ENCODE measurements around the gene KCNAB1.

The KCNAB1 gene

DNA sequence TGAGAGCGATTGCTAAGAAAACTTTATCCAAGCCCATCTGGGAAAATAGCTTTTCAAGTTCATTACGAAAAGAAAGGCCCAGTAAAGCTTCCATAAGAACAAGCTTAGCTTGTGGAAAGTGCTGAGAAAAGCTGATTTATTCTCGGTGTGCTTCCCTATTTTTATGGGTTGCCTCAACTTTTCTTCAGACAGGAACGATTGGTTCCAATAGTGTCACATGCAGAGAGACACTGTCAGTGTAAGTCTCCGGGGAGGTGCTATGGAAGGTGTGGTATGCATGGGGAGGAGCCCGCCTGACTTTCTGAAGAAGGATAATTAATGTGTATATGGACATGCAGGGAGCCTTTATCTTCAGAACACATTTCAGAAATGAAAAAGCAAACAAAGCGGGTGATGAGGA, 257.3 kb downstream of the KCNAB1 start:
- no peak for DNase-seq

DNA sequence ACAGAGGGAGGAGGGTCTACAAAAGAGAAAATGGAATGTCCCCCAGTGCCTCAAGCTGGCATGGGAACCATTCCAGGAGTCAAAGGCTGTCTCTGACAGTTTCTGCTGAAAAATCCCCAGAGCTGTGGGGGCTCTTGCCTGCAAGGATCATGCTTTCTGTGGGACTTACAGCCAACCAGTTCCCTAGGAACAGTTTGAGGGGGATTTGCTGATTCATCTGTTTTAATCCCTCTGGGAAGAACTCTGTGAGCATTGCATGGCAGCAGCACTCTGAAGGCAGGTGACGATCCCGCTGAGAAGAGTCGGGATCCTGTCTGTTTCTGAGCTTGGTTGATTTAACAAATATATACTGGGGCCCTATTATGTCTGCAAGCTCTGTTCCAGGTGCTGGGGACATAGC, 258.5 kb downstream of the KCNAB1 start:
- DNase-seq, result no peak

DNA sequence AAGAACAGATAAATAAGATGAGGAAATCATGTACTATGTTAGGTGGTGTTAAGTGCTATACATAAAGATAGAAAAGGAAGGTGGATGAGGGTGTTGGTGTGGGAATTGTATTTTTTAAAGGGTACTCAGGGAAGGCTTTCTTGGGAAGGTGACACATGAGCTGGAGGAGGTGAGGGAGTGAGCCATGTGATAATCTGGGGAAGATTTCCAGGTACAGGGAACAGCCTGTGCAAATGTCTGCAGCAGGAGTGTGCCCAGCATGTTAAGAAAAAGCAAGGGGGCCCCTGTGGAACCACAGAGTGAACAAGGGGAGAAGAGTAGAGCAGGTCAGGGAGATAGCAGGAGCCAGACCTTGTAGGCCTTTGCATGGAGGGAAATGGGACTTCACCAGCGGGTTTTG, 258.9 kb downstream of the KCNAB1 start:
- DNase-seq, result no peak

DNA sequence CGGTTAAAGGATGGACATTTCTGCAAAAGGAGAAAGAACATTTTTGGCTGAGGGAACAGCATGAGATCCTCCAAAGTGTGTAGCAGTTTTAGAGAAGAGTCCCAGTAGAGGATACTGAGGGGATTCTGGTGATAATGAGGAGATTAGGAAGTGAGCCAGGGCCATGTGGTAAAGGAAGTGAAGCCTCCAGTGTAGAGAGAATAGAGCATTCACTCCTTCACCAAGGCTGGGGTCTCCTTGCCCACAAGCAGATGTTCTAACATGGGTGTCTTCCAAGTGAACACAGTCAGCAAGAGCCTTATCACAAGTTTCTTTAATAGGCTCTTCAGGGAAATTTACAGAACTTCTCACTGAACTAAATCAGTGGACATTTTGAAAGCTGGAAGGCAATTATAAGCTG, 260.9 kb downstream of the KCNAB1 start:
- DNase-seq, result no peak

DNA sequence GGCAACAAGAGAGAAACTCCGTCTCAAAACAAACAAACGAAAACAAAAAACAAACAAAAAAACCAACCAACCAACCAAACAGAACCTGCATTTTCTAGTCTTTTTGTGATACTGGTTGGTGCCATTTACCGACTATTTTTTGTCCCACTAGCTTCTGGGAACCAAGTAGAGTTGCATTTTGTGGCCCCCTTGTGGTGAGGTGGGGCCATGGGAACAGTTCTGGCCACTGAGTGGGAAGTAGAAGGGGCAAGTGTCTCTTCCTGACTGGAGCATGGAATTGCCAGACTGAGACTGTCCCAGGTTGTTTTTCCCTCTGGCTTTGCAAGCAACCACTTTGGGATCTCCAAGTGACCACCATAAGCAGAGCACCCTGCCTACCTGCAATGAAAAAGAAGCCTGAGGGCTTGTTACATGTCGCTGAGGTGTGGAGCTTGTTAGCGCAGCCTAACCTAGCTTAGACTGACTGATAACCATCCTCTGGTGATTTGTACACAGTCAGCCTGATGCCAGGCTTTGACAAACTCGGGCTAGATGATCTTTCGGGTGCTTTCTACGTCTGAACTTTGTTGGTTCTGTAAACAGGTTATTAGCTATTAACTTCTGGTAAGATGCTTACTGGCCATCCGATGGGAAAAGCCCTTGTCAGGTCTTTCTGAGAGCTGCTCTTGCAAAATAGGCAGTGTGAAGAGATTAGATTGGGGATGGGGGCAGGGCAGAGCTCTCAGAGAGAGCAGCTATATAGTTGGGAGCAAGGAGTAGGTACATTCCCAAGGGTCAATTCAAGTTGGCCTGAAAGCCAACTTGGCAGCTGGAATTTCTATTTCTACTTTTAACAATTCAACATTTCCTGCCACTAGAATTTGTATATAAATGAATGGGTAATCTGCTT, 262.3 kb downstream of the KCNAB1 start:
- DNase-seq, result no peak

DNA sequence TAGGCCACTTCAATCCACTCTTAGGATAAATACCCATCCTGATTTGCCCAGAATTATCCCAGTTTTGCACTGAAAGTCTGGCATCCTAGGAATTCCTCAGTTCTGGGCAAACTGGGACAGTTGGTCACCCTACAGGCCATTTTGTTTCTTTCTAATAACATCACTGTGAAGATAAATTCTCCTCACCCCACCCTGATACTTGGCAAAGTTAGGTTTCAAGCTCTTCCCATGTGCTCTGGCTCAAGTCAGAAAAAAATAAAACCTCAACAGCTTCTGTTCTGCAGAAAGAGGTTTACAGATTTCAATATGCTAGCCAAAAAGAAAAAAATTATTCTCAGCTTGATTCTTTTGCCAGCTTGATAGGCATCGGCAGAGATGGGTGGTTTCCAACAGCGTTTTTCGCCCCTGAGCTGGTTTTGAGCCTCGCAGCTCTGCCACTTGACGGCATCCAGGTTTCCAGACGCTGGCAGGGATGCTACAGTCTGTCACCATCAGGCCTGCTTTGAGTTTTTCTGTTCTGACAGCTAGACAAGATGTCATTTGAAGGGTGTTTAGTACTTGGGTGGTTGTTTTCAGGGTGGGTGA, 263.2 kb downstream of the KCNAB1 start:
- peak; percentile 90 for DNase-seq

DNA sequence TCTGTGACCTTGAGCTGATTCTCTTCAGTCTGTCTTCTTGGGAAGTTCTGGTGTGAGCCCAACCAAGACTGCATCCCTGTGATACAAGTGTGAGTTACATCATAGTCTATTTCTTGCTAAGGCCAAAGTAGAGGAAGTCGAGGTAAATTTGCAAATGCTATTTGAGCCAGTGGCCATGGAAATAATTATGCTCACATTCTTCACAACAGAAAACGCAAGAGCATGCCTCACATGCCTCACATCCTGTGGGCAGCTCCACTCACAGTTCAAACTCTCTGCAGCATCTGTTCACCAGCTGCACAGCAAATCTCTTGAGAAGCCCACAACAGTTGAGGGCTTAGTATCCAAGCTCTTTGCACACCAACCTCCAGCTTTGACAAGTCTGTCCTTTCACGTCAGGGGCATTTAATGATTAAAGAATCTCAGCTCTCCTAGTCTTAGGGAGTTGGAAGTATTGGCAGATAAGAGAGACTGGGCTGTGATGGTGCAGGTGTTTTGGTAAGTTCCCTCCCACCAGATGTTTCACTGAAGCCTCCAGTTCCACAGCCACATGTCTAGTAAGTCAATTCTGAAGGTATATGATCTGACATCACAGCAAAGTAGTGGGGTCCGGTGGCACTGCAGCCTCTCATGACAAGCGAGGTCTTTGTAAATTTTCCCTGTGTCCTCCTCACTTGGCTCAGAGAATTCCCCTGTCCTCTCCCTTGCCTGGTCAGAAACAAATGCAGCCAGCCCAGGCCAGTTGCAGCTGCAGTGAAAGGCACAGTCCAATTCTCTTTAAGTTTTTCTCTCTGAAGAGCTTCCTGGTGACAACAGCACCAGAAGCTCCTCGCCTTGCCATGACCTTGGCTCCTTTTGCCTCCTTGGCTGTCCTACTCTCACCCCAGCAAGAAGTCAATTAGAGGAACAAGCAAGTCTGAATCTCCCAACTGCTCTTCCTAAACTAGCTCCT, 268.4 kb downstream of the KCNAB1 start:
- no peak for DNase-seq

DNA sequence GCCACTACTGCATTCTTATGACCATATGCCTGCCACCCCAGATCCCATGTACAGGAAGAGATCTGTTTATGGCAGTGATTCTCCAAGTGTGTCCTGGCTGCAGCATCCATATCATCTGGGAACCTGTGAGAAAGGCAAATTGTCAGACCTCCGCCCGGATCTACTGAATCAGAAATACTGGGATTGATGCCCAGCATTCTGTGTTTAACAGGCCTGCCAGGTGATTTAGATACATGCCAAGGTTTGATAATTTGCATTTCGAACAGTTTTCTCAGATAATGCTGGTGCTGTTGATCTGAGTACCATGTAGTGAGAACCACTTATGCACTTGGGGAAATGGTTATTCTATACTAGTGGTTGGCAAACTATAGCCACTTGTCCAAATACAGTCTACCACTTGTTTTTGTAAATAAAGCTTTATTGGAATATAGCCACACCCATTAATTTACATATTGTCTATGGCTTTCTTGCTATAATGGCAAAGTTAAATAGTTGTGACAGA, 269.1 kb downstream of the KCNAB1 start:
- peak; percentile 89 for DNase-seq

DNA sequence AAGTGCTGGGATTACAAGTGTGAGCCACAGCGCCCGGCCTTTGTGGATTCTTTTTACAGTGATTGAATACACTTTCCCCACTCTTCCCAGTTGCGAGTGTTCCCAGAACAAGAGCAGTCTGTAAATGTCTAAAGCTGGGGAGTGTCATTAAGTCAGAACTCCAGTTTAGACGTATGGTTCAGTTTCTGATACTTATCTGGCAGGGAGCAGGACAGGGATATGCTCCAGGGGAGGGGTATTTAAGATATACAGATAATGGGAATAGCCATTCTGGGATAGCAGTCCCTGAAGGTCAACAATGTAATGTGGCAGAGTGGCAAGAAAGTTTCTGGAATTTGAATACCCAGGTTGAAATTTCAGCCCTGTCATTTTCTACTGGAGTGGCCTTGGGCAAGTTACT, 270.5 kb downstream of the KCNAB1 start:
- no peak for DNase-seq

DNA sequence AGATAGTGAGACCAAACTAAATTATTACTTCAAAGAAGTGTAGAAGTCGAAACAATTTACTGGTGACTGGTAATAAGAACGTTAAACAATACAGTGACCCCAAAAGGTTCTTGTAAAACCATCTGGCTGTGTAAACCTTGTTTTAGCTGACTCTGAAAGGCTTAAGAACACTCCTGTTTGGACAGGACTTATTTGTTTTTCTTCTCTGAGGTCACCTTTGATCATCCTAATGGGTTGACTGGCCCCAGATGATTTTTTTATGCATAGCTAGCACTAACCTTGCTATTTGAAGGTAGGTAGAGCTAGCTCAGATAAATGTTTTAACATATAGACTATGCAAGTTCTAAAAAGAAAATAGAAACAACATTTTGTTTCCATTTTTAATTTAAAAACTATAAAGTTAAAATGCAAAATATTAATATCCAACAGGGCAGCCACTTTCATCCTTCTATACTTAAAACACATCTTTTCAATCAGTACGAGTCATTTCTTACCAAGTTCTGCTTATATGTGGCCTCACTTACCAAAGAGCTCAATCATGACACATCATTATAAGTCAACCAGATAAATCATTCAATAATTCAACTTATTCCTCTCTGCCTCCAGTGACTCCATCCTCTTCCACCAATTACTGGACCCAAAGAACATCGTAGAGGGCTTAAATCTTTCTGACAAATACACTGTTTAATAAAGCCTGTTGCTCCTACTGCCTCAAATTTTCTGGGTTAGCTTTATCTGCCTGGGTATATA, 275.8 kb downstream of the KCNAB1 start:
- DNase-seq, result no peak

DNA sequence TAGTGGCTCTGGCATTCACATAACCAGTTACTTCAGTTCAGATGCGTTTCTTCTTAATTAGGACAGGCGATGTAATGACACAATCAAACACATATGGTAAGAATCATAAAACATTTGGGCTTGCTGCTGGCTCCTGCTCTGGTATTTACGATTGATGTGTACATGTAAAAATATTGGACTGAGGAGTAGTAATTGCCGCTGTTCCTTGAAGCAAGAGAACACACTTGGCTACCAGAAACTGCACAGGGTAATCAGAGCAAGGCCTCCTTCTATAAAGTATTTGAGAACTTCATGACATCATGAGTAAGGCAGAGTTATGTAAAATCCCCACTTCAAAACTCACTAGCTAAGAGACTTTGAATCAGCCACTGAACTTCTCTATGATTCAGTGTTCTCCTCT, 276.5 kb downstream of the KCNAB1 start:
- peak; percentile 23 for DNase-seq

DNA sequence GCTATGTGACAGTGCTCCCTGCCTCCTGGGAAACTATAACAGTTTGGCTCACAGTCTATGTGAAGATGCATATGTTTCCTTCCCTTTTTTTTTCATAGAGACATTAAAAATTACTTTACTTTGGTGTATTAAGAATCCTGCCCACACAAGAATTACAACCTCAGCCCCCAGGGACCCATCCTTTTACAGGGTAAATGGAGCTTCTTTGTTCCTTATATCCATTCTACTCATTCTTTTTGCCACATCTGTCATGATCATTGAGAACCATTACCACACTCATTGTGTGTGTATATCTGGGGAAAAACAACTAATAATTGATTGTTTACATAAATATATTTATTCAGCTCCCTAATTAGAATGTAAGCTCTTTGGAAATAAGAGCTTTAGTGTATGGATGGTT, 277.2 kb downstream of the KCNAB1 start:
- DNase-seq, result no peak

DNA sequence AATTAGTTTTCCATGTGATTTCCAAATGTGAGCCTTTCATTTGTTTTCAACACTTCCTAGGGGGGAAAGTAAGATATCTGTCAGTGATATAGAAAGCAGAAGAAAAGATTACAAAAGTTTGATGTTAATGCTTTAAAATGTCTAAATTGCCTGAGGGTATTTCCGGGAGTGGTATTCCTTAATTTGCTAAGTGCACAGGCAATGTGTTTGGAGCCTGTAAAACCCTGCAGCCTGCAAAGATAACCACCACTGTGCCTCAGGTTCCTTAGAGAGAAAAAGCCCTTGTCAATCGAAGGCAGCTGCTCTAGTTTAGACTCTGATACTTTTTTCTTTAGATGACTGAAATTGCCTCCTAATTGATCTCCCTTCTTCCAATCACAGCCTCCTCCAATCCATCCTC, 279.7 kb downstream of the KCNAB1 start:
- no peak for DNase-seq

DNA sequence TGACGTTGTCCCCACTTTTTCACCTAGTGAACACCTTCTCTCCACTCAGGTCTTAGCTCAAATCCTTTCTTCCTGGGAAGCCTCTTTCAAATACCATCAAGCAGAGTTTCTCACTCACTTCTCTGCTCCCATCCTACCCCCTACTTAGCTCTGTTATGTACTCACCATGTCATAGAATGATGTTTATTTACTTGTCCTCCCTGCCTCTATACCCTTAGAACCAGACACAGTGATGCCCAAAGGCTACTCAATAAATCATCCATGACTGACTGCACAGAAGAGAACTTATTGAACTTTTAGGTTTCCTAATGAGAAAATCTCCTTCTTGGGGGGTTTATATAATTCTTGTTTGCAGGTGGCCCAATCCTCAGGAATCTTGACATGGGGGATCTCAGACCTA, 280.4 kb downstream of the KCNAB1 start:
- DNase-seq, result no peak

DNA sequence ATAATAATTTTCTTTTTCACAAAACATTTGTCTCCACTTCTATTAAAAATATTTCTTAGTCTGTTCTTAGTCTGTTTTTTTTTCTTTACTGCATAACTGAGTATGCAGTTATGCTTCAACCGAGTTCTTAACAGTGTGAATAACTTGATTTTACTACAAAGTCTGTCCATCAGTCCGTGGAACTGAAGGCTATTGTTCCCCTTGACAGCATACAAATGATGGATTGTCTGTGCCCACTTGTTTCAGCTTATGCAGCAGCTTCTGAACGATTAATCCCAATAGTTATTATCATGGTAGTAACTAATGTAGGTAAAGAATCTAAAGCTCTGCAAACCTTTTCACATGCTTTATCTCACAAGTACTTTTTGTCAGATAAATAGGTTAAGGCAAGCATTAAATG, 283.8 kb downstream of the KCNAB1 start:
- DNase-seq, result no peak

DNA sequence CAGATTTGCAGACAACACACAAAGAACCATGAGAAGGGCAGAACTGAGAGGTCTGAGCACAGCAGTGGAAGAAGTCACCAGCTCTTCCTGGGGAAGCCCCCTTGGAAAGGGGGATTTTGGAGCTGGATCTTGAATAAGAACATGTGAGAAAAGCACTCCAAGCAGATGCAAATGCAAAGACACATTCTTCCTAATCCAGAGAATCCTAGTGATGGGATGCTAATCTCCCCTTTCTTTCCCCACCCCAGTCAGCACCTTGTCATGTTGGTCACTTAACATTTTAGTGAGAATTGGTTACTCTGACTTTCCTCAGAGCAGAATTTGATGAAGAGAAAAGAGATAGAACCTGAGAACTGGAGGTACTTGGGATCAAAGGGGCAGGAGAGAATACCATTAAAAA, 286.0 kb downstream of the KCNAB1 start:
- DNase-seq, result no peak

DNA sequence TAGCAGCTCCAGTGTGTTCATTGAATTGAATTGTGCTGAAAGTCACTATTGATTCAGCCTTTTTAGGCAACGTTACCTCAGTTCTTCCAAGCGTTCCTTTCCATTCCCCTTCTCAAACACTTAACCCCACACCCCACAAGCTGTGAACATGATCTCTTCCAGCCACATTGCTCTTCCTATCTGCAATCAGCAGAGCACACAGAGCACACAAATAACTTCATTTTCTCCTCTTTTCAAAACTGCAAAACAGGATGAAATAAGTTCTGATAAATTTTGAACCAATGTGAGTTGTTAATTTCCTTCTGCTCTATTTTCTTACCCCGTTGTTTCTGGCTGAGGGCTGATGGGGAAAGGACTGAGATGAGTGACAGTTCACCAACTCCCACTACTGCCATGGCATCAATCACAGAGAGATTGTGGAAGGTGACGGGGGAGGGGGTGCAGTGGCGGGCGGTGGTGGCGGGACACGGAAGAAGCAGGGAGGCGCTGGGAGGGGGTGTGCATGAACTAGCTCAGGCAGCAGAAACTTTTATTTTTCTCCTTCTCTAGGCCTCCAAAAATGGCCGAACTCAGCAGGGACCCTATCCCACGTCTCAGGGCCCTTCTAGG, 287.3 kb downstream of the KCNAB1 start:
- no peak for DNase-seq

DNA sequence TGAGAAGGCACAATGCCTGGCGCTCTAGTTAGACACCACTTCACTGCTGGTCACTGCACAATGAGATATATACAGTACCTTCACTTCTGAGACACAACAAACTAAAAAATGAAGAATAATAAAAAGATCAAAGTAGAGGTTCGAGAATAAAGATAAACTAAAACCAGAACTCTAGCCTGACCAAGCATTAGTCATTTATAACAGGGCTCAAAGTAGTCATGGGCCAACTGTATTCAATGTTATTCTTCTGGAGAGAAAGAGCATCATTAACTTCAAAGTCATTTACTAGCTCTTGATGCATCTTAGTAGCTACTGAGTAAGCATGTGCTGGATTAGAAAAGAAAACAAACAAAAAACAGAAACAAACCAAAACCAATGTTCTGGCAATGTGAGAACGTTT, 289.3 kb downstream of the KCNAB1 start:
- no peak for DNase-seq

DNA sequence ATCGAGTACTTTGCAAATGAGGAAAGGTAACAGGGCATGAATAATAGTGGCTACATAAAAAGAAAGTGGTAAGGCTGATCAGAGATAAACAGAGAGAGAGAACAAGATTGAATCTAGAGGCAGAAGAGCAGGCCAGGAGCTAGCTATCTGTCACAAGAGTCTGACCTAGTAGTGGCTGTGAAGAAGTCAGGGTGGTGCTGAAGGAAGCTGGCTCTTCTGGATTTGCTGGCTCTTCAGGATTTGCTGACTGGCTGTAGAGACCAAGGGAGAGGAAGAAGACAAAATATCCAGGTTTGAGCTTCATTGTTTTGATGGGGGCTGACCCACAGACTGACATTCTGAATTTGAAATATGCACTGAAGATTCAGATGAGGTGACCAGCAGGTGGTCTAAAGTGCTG, 292.2 kb downstream of the KCNAB1 start:
- DNase-seq, result no peak

DNA sequence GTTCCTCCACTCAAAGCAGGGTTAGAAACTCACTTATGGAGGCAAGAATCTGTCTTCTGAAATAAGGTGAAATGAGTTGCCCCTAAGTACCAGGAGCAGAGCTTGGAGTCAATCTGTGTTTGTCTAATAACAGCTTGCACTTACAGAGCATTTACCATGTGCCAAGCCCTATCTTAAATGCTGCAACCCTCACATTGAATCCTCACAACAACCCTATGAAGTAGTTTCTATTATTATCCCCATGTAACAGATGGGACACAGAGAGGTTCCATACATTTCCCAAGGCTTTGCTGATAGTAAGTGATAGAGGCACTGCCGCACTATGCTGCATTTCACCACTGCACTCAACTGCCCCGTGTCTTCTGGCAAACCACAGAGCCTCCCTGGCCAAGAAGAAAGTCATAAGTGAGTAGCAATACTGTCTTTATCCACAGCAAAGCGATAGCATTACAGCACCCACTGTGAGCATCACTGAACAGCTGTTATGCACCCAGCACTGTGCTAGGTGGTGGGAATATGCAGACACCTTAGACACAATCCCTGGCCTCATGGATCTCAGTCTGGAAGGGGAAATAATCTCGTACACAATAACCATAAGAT, 293.0 kb downstream of the KCNAB1 start:
- DNase-seq, result peak; percentile 35

DNA sequence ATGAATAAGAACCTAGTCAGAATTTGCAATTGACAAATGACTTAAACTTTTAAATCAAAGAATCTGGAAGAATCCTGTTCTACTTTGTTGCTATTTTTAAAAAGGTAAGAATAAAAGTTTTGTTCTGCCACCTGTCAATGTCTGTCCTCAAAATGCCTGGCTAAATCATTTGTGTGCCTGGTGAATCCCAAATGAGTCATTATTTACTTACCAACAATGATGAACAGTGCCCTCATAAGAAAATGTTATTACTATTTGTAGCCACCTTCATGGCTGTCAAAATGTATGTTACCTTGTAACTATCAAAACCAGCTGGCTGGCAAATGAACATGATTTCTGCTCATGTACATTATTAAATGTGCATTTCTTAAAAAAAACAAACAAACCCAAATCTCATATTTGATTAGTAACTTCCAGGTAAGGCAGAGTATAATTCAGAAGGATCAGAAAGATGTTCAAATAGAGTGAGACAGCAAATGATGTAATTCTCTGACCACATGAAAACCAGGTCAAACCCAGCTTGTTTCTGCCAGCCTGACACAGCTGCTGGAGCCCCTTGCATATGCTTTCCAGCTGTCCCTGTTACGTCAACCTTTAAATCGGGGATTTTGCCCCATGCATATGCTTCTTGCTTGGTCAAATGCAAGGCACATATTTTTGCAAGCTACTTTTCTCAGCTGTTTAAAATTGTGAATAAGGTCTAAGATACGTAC, 296.6 kb downstream of the KCNAB1 start:
- no peak for DNase-seq
